ENCODE data around the gene PGM3.

DNA sequence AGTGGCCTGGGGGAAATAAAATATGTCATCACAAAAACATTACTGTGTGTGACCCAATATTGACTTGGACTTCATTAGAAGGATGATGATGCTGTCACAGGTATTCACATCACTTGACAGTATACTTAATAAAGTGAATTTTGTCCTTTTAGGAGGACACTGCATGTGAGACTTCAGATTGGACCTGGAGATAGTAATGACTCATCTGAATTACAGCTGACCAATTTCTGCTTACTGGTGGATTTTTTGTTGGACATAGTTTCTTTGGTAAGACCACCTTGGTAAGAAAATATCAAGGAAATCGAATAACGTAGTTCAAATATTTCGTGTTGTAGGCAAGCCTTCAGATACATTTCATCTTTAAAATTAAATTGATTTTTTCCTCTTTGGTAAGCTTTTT is 68.5 kb downstream of the PGM3 start:
- TF ChIP-seq, protein P1, sequence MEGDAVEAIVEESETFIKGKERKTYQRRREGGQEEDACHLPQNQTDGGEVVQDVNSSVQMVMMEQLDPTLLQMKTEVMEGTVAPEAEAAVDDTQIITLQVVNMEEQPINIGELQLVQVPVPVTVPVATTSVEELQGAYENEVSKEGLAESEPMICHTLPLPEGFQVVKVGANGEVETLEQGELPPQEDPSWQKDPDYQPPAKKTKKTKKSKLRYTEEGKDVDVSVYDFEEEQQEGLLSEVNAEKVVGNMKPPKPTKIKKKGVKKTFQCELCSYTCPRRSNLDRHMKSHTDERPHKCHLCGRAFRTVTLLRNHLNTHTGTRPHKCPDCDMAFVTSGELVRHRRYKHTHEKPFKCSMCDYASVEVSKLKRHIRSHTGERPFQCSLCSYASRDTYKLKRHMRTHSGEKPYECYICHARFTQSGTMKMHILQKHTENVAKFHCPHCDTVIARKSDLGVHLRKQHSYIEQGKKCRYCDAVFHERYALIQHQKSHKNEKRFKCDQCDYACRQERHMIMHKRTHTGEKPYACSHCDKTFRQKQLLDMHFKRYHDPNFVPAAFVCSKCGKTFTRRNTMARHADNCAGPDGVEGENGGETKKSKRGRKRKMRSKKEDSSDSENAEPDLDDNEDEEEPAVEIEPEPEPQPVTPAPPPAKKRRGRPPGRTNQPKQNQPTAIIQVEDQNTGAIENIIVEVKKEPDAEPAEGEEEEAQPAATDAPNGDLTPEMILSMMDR (IDR thresholded peaks at IDR 0.05) = no peak
- TF ChIP-seq EZH2 (IDR thresholded peaks at IDR 0.05; ENCODE audit: borderline replicate concordance, insufficient read depth, low read depth, low read length, poor library complexity, severe bottlenecking) = no peak
